HL-60/S4 (cell line): ENCODE results near the gene PDE7B.
"Not testable (repeated sequence)": the region's sequence is repeated elsewhere in the genome, so short reads cannot be mapped to it uniquely, and the experiment has no call there.

Source experiments
- in situ Hi-C: fragments of 300-500 bp; cut with MboI; formaldehyde crosslinking; loops from 2 replicates; pipeline ENCODE4 v1.14.3; 2022; ENCODE audit warnings: low sequenced_read_pairs

The PDE7B gene

GRCh38 chr6:135842618-135843392 lies 8.7 kb upstream of the PDE7B start:
- in situ Hi-C loops: no loop called here

GRCh38 chr6:135850882-135851281 lies 619 bp upstream of the PDE7B start:
- in situ Hi-C loops: no loop called here

GRCh38 chr6:135852746-135853145 lies 1.2 kb downstream of the PDE7B start:
- in situ Hi-C loops: no loop called here

- in situ Hi-C loops: no loop called here
These were observed 1.7 kb downstream of the PDE7B start for GRCh38 chr6:135853227-135853626.

- in situ Hi-C loops: no loop called here
These were observed 2.5 kb downstream of the PDE7B start for GRCh38 chr6:135853986-135854385.

GRCh38 chr6:135854799-135855198 lies 3.3 kb downstream of the PDE7B start:
- in situ Hi-C loops: no loop called here

- in situ Hi-C loops: no loop called here
These were observed 7.4 kb downstream of the PDE7B start for GRCh38 chr6:135858931-135859330.

- in situ Hi-C loops: no loop called here
These were observed 8.9 kb downstream of the PDE7B start for GRCh38 chr6:135860361-135860760.

GRCh38 chr6:135861189-135861588 lies 9.7 kb downstream of the PDE7B start:
- in situ Hi-C loops: no loop called here

GRCh38 chr6:135864929-135865328 lies 13.4 kb downstream of the PDE7B start:
- in situ Hi-C loops: not testable (repeated sequence)

- in situ Hi-C loops: no loop called here
These were observed 15.1 kb downstream of the PDE7B start for GRCh38 chr6:135866445-135867123.

- in situ Hi-C loops: no loop called here
These were observed 15.8 kb downstream of the PDE7B start for GRCh38 chr6:135867332-135867731.

GRCh38 chr6:135869857-135870256 lies 18.4 kb downstream of the PDE7B start:
- in situ Hi-C loops: no loop called here

- in situ Hi-C loops: no loop called here
These were observed 19.2 kb downstream of the PDE7B start for GRCh38 chr6:135870722-135871121.

GRCh38 chr6:135871296-135871695 lies 19.8 kb downstream of the PDE7B start:
- in situ Hi-C loops: no loop called here

GRCh38 chr6:135871878-135872277 lies 20.4 kb downstream of the PDE7B start:
- in situ Hi-C loops: no loop called here

GRCh38 chr6:135875446-135875845 lies 23.9 kb downstream of the PDE7B start:
- in situ Hi-C loops: no loop called here

GRCh38 chr6:135876058-135876457 lies 24.6 kb downstream of the PDE7B start:
- in situ Hi-C loops: no loop called here

- in situ Hi-C loops: no loop called here
These were observed 26.2 kb downstream of the PDE7B start for GRCh38 chr6:135877666-135878065.

GRCh38 chr6:135880066-135880972 lies 28.8 kb downstream of the PDE7B start:
- in situ Hi-C loops: no loop called here

- in situ Hi-C loops: no loop called here
These were observed 31.5 kb downstream of the PDE7B start for GRCh38 chr6:135883045-135883444.
